ENCODE data around the gene MIX23. TPM values are rescaled to one million over a fixed set of nuclear protein-coding genes. Genes with fewer than 3 reads are reported as not detected.

The MIX23 gene
- total and polyA plus RNA-seq, 4 donors: 14.0 to 19.6 (median 16.8) TPM

DNA sequence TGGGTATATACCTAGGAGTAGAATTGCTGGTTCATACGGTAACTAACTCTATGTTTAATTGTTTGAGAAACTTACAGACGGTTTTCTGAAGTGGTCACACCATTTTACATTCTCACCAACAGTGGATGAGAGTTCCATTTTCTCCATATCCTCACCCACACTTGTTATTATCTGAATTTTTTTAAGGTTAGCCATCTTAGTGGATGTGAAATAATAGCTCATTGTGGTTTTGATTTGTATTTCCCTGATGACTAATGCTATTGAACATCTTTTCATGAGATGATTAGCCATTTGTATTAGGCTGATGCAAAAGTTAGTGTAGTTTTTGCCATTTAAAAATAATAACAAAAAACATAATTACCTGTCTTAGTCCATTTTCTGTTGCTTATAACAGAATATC lies 39.4 kb downstream of the MIX23 start:
- Histone ChIP-seq H3K36me3 (ENCODE audit: control insufficient read depth in 4 of 4, insufficient read depth in 3 of 4, low read depth in 1 of 4, low read length in 3 of 4) (no peaks in the 10 kb centered on the region), H3K4me1 (ENCODE audit: control insufficient read depth in 4 of 4, insufficient read depth in 4 of 4, low read length in 3 of 4) (no peaks in the 10 kb centered on the region)
- 90% methylated on average over 2 of the region's 2 CpGs for WGBS

More for the DNA sequence above, 39.4 kb downstream of the MIX23 start:
- Histone ChIP-seq H3K9me3 (ENCODE audit: control insufficient read depth in 4 of 4, low read length in 3 of 4) (no peaks in the 10 kb centered on the region), H3K27me3 (ENCODE audit: control insufficient read depth in 4 of 4, insufficient read depth in 4 of 4, low read length in 3 of 4) (no peaks in the 10 kb centered on the region), H3K27ac (ENCODE audit: low read depth in 1 of 2, low read length in 2 of 2) (no peak overlapping the region), H3K9ac (ENCODE audit: low read depth in 1 of 2, low read length in 2 of 2) (no peak overlapping the region), H3K4me3 (ENCODE audit: low read depth in 1 of 3, low read length in 3 of 3) (no peak overlapping the region)
- no peak for TF ChIP-seq TAF1 (conservative IDR thresholded peaks at IDR 0.05)
- TF ChIP-seq RXRA (IDR thresholded peaks at IDR 0.05): no peak
- TF ChIP-seq FOXA1 (IDR thresholded peaks at IDR 0.05): no peak
- TF ChIP-seq GABPA (IDR thresholded peaks at IDR 0.05 in 1 of 2, conservative IDR thresholded peaks at IDR 0.05 in 1 of 2): no peak
- TF ChIP-seq, protein P1, sequence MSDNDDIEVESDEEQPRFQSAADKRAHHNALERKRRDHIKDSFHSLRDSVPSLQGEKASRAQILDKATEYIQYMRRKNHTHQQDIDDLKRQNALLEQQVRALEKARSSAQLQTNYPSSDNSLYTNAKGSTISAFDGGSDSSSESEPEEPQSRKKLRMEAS (IDR thresholded peaks at IDR 0.05): no peak
- TF ChIP-seq YY1 (IDR thresholded peaks at IDR 0.05): no peak
- no peak for TF ChIP-seq JUND (IDR thresholded peaks at IDR 0.05)
- no peak for TF ChIP-seq ATF3 (IDR thresholded peaks at IDR 0.05)
- TF ChIP-seq HNF4G (IDR thresholded peaks at IDR 0.05): no peak
- TF ChIP-seq SP1 (IDR thresholded peaks at IDR 0.05): no peak
- TF ChIP-seq RAD21 (IDR thresholded peaks at IDR 0.05): no peak
- TF ChIP-seq, protein P2, sequence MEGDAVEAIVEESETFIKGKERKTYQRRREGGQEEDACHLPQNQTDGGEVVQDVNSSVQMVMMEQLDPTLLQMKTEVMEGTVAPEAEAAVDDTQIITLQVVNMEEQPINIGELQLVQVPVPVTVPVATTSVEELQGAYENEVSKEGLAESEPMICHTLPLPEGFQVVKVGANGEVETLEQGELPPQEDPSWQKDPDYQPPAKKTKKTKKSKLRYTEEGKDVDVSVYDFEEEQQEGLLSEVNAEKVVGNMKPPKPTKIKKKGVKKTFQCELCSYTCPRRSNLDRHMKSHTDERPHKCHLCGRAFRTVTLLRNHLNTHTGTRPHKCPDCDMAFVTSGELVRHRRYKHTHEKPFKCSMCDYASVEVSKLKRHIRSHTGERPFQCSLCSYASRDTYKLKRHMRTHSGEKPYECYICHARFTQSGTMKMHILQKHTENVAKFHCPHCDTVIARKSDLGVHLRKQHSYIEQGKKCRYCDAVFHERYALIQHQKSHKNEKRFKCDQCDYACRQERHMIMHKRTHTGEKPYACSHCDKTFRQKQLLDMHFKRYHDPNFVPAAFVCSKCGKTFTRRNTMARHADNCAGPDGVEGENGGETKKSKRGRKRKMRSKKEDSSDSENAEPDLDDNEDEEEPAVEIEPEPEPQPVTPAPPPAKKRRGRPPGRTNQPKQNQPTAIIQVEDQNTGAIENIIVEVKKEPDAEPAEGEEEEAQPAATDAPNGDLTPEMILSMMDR (IDR thresholded peaks at IDR 0.05; ENCODE audit: low read depth, low read length, missing input control): no peak
- TF ChIP-seq REST (IDR thresholded peaks at IDR 0.05): no peak
- no peak for TF ChIP-seq FOXA2 (IDR thresholded peaks at IDR 0.05)
- TF ChIP-seq HNF4A (conservative IDR thresholded peaks at IDR 0.05): no peak
- no peak for TF ChIP-seq EGR1 (IDR thresholded peaks at IDR 0.05; ENCODE audit: low read depth in 2 of 2)
- TF ChIP-seq, protein P3, sequence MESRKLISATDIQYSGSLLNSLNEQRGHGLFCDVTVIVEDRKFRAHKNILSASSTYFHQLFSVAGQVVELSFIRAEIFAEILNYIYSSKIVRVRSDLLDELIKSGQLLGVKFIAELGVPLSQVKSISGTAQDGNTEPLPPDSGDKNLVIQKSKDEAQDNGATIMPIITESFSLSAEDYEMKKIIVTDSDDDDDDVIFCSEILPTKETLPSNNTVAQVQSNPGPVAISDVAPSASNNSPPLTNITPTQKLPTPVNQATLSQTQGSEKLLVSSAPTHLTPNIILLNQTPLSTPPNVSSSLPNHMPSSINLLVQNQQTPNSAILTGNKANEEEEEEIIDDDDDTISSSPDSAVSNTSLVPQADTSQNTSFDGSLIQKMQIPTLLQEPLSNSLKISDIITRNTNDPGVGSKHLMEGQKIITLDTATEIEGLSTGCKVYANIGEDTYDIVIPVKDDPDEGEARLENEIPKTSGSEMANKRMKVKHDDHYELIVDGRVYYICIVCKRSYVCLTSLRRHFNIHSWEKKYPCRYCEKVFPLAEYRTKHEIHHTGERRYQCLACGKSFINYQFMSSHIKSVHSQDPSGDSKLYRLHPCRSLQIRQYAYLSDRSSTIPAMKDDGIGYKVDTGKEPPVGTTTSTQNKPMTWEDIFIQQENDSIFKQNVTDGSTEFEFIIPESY (IDR thresholded peaks at IDR 0.05): no peak
- no peak for TF ChIP-seq NR2F2 (IDR thresholded peaks at IDR 0.05)
- no peak for DNase-seq (ENCODE audit: low spot score)
